Activated T-cell treated with anti-CD3 and anti-CD28 coated beads for 48 hours (primary cell): Measurements from ENCODE around the gene SH3RF3.
"Not testable (repeated sequence)": the region's sequence is repeated elsewhere in the genome, so short reads cannot be mapped to it uniquely, and the experiment has no call there.

Experiments used
- DNase-seq: peaks from one replicate; pipeline ENCODE4 v3.0.0-alpha.2; 2020; ENCODE audit warnings: low read depth

Gene SH3RF3

DNA sequence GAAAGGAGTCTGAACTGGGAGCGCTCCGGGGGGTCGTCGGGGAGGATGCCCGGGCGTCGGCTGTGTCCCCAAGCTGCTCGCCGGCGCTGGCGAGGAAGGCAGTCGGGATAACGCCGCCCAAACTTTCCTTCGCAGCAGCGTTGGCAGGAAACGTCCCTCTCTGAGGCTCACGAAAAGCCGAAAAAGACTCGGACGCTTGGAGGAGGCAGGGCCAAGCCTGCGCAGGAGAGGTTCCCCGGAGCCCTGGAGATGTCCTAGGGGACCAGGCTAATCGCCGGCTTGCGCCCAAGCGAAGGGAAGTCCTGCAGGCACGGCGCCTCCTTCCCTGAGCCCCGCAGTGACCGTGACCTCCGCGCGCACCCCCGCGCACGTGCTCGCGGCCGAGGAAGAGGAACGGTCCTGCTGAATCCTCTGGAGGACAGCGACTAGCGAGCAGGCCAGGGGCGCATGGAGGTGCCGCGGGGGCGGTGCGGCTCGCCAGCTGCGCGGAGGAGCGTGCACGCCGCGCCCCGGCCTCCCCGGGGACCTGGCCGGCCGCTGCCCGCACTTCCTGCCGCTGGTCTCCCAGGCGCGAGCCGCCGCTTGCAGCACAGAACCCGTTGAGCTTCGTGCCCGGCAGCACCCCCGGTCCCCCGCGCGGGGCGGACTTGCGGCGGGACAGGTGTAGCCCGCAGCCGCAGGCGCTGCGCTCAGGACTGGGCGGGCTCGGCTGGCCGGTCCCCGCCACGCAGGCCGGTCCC is at the start of gene SH3RF3:
Gene SH3RF3, plus strand, starts transcription at position 590 of the 740 bp plus-strand sequence.
- peak; percentile 24 for DNase-seq

DNA sequence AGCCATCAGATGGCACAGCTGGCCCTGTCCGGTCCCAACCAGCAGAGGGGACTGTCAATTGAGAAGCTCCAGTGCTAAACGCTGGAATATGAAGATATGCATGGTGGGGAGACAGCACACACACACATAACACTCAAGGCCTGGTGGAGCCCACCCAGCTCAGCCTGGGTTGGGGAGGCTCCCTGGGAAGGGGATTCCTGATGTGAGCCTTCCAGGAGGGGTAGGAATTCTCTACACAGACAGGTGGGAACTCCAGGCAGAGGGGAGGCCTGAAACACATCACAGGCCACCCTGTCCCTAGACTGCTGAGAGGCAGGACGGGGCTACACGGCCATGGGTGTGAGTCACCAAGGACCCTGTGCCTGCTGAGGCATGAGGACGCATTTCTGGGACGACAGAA is 49.4 kb upstream of the SH3RF3 start:
- DNase-seq: no peak

DNA sequence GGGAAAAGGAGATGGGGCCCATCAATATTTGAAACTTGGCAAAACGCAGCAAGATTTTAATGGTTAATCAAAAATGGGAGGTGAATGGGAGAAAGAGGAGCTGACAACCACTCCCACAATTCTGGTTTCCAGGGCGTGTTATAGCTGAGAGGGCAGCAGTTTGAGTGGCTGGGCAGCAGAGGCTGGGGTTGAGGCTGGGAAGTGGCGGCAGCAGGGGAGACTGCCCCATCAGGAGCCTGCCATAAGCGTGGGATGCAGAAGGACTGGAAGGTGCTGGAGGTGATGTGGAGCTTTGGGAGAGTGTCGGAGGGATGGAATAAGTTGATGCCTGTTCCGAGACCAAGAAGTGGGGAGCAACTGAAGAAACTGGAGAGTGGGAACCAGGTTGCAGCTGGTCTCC is 48.9 kb upstream of the SH3RF3 start:
- DNase-seq: no peak

DNA sequence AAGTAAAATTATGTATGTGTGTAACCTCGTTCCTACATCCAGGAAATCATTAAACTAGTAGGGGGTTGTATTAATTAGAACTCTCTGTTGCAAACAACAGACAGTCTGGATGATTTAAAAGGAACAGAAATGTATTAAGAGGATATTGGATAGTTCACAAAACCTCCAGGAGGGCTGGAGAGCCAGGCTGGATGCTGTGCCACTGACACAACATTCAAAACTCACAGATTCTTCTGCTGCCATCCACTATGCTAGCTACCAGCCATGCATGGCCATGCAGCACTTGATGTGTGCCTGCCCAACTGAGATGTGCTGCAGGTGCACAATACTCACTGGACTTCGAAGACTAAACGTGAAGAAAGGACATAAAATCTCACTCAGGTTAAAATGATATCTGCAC is 48.2 kb upstream of the SH3RF3 start:
- no peak for DNase-seq

DNA sequence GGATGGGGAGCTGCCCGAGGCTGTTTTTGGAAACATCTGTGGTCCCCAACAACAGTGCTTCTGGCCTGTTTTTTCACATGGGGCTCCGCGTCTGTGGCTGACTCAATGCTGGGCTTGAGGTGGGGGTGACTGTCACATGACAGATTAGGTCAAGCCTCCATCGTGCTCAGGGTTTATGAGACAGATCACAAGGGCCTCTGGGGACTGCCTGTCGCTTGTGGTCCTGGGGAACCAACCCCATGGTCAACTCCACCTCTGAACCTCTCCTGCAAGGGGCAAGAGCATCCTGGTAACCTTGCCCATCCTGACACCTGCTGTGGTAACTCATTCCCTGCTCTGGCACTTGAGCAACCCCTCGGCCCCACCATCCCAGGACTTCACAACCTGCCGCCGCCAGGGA is 47.6 kb upstream of the SH3RF3 start:
- DNase-seq: no peak

DNA sequence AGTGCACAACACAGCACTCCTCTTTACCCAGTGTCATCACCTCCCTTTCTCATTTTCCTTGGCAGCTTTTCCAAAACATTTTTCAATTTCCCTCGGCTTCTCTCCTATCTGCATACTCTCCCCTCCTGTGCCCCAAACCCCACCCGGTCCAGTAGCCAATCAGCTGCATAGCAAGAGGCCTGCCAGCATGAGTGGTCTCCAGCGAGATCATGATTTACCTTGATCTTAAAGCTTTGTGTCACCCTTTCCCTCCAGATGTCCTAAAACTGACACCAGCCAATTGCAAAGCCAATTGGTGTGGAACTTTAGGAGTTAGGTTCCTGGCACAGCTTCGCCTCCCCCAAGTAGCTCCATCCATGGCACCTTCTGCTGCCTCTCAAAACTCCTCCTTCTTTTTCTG is 45.2 kb upstream of the SH3RF3 start:
- DNase-seq: no peak

DNA sequence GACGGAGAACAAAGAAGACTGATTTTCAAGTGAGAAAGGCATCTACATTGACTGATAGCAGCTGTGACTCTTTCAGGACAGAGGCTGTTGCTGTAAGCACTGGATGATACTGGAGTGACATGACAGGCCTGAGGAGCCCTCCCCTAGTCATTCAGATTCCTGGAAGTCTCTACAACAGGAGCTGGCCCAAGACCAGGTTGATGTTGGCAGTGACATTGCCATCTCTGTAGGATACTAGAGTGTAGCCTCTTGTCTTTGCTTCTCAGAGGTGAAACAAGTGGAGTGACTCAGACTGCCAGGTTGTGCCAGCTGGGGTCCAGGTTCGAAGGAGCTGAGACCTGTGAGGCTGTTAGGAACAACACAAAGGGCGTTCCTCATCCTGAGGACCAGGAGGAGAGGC is 44.7 kb upstream of the SH3RF3 start:
- no peak for DNase-seq

DNA sequence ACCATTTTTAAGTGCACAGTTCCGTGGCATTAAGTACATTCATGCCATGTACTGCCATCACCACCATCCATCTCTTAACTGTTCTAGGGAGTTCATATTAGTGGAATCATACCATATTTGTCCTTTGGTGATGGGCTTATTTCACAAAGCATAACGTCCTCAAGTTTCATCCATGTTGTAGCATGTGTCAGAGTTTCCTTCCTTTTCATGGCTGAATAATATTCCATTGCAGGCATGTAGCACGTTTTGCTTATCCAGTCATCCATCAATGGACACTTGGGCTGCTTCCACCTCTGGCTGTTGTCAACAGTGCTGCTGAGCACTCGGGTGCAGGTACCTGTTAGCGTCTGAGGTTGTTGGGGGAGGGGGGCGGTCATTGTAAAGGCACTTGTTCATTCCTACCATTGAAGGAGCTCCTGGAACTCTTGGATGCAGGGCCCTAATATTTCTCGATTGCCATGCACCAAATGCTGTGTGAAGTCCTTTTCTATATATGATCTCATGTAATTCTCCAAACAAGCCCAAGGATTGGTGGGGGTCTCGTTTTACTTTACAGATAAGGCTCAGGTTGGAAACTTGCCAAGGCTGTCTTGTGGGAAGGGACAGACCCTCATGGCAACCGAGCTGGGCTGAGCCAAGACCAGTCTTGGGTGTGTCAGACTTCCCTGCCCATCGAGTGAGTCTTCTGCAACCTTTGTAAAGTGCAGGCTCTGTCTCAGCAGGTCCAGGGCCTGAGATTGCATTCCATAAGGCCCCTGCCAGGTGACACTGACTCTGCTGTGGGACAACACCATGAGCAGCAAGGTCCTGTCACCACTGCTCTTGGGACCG is 42.9 kb upstream of the SH3RF3 start:
- no peak for DNase-seq

DNA sequence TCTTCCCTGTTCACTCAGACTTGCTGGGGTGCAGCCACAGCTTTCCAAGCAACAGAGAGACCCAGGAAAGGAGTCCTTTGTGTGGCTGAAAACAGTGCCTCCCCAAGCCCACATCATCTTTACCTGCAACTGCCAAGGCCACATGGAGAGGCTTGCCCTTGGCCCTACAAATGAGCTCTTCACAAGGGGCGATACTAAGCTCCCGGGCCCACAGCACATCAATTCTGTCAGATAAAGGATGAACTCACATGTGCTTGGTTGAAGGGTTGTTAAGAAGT is 42.3 kb upstream of the SH3RF3 start:
- DNase-seq: no peak

DNA sequence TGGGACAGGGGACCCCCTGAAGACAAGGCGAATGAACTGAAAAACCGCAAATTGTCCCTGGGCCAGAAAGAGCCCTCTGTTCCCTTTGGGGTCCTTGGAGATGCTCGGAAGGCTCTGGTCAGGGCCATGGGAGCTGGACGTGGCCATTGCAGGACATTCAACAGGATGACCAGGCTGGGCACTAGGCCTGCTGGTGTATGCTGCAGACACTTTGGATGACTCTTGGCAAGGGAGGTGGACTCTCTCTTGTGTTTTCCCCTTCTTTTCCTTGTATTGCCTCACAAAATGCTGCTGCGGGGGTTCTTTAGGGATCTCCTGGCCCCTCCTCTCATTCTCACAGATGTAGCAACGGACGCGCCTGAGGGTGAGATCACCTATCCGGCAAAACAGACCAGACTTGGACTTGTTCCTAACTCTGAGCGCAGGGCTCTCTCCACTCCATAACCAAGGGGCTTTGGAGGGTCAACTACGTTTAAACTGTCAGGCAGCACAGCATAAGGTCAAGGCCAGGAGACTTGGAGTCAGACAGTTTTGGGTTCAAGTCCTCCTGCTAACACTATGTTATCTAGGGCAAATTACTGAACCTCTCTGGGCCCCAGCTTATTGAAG is 41.8 kb upstream of the SH3RF3 start:
- DNase-seq: no peak

DNA sequence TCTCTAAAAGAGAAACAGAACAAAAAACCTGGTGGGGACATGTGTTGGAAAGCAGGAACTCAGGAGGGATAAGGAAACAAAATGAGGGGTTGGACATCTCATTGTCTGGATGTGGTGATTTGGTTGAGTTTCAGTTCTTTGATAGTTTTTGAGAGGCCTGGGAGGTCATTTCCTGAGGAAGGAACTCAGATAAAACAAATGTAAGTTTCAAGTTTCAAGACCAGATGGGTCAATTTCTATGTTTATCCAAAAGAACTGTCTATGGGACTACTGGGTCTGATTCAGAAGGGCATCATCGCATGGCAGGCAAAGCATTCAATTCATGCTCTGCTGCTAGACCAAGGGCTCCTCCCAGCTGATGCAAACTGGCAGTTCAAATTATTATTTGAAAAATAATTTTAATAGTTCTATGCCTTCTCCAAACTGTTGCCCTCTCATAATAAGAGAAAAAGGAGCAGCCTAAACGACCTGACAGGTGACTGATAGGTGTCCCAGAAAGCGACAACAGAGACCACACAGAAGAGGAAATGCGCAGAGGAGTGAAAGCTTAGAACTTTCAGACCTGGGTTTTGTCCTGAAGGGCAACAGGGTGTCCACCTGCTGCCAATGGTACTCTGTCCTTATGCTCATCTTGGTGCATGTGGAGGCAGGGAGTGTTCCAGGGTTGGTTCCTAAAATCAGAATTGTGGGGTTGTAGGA is 39.3 kb upstream of the SH3RF3 start:
- DNase-seq: no peak

DNA sequence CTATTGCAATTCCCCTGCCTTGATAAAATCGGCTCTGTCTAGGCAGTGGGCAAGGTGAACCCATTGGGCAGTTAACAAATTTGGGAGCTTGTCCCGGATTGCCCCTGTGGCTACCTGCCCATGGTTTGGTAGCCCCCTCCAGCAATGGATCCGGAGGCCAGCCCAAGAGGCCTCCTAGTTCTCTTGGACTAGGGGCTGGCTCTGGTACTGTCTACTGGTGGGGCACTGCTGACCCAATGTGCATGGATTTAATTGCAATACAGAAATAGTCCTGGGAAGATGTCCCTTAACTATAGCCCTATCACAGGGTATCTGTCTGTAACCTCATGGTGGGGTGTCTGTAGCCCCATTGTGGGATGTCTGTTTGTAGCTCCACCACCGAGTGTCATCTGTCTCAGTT is 37.5 kb upstream of the SH3RF3 start:
- no peak for DNase-seq

DNA sequence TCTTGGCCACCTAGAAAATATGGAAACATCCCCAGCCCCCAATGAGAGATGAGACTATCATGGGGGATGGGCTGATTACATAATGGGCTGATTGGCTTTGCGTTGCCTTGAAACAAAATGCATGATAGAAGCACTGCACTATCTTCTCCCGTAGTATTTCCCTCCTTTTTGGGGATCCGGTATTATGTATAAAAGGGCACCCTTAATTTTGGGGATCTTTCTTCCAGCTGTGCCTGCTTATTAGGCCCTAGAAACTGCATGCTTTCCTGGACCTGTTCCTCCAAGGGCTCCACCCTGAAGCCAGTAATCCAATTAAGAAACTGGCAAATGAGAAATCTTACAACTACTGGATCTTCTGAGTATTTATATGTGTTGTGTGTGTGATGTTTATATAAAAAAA is 34.9 kb upstream of the SH3RF3 start:
- DNase-seq: no peak

DNA sequence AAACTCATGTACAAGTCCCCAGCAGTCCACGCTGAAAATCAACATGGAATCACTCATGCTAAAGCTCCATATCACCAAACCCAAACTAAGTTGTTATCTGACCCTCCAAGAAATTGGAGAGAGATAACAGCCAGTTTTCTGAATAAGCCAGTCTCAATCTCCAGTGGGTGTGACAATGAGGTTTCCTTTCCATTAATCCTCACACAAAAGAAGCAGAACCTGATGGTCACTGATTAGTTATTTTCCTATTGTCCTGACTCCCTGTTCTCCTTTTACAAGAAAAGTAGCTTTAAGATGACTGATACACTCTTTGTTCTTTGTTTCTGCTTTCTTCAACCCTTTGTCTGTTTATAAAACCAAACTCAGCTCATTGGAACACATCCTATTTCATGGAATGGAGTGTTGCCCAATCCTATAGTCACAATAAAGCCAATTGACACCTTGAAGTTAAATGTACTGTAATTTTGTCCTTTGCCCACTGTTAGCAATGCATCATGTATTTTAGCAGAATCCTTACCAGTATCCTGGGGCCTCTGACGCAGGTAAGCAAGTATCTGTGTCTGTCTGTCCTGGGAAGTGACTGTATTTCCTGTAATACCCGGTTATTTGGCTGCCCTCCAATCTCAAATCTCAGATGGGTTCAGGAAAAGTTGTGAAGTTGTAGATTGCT is 30.6 kb upstream of the SH3RF3 start:
- DNase-seq: no peak

DNA sequence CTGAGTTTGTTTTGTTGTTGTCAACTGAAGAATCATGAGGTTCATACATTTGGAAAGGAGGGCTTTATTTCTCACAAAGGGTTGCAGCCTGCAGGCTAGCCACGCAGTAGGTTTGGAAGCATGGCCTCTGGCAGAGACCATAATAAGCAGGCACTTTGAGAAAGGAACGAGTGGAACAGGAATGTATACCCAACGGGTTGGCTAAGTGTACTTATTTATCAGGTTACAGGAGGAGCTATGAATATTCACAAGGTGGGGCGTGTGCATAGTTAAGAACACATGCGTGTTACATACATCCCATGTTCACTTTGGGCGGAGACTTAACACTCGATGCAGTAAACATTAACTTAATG is 30.1 kb upstream of the SH3RF3 start:
- DNase-seq: no peak

DNA sequence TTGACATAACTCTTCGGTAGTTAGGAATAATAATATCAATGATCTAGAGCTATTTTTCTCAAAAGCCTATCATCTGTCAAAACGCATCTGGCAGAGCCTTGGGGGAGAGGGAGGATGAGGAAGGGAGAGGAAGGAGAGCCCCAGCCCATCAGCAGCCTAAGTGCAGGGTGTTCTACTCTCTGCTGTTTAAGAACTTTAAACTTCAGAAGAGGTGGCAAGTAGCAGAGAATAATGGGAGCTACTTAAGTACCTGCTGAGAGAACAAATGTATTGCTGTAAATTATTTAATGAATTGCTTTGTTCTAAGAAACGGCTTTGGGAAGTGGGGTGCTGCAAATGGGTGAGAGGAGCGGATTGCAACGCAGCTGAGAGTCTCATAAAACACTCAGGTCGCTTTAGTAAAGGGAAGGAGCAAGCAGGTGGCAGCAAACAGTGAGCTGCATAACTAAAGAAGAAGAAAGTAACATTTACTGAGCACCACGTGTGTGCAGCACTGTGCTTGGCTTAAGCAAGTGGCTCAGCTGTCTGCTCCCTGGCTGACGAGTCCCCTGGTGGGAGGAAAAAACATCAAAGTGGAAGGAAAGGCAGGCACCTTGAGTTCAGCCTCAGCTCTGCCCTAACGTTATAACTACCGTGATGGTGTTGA is 26.3 kb upstream of the SH3RF3 start:
- no peak for DNase-seq

DNA sequence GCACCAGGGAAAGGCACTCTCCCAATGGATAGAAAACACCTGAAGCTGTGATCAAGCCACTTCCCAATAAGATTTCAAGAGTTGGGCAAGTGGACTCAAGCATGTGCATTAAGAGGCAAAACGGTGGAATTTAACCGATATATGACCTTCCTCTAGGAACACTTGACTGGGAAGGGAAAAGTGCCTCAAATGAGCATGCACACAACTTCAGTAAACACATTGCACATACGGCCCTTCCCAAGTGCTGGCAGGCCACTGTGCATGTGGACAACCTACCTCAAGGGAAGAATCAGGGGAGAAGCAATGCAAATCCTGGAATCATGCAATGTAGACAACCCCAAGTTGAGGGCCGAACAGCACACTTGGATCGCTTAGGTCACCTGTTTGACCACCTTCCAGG is 23.9 kb upstream of the SH3RF3 start:
- DNase-seq: no peak

DNA sequence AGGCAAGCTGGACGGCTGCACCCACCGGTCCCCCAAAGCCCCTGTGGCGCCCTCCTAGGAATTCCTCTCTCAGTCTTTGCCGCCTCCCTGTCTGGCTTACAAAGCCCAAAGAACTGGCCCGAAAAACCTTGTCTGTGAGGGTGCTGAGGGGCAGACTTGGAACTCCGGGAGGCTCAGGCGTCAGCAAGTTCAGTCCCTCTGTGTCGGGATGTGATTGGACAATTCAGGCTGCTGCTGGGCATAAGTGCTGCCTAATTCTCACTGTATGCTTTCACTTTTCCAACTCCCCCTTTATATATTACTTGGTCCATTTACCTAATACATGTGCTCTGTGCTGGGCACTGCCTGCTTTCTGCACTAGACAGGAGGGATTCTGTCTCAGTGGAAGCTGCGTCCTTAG is 20.3 kb upstream of the SH3RF3 start:
- DNase-seq: no peak

DNA sequence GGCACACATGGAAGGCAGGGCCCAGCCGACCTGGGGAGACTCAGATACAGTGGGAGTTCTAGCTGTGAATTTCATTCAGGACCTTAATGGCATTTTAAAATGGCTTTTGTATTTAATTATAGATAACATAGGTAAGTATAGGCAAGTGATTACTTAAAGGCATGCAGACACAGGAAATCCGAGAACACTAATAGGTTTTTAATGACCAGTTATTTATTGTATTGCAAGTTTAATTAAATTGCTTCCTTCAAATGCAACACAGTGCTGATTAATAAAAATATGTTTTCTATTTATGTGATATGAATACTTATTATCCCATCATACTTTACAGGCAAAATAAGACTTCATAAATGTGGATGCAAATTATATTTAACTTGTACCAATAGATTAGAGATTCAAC is 19.7 kb upstream of the SH3RF3 start:
- no peak for DNase-seq

DNA sequence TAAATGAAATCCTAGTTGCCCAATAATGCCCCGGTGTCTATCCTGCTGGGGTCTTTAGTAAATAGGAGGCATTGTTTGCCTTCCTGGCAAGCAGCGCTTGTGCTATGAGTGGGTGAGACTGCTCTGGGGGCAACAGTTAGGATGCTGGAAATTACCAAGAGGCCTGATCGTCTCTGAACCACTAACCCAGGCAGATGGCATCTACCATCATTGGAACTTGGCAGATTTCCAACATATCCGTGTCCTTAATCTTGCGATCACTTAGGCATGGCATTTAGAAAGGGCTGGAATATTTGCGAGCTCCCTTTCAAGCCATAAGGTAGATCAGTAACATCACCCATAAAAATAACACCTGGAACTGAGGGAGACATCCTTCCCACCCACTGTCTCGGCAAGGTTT is 18.8 kb upstream of the SH3RF3 start:
- no peak for DNase-seq

DNA sequence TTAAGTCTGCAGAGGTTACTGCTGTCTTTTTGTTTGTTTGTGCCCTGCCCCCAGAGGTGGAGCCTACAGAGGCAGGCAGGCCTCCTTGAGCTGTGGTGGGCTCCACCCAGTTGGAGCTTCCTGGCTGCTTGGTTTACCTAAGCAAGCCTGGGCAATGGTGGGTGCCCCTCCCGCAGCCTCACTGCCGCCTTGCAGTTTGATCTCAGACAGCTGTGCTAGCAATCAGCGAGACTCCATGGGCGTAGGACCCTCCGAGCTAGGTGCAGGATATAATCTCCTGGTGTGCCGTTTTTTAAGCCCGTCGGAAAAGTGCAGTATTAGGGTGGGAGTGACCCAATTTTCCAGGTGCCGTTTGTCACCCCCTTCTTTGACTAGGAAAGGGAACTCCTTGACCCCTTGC is 11.8 kb upstream of the SH3RF3 start:
- DNase-seq: not testable (repeated sequence)

DNA sequence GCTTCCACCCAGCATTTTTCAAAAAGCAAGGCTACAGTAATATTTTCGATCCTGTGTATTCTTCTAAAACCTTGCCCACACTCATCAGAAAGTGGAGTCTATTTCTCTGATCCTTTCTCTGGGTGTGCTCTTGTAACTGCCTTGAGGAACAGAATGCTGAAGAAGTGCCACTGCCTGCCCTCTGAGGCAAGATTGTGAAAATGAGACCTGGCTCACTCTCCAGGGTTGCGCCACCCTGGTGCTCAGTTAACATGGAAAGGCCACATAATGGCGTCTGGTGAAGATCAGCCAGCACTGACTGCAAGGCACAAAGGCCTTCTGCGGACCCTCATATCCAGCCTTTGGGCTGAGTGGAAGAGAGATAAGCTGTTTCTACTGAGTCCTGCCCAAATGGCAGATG is 11.2 kb upstream of the SH3RF3 start:
- DNase-seq: no peak
